ENCODE results near the gene GRPEL1. TPM values are rescaled to one million over a fixed set of nuclear protein-coding genes. Genes with fewer than 3 reads are reported as not detected.
A peak's percentile ranks its signal among the peaks of the same experiment; 100 is the strongest.

Gene GRPEL1
- total and polyA plus RNA-seq, 2 of the 13 experiments (the other 11 are each of a cell fraction or from before 2014, with no cell fraction given), result 32.3 to 141 TPM

DNA sequence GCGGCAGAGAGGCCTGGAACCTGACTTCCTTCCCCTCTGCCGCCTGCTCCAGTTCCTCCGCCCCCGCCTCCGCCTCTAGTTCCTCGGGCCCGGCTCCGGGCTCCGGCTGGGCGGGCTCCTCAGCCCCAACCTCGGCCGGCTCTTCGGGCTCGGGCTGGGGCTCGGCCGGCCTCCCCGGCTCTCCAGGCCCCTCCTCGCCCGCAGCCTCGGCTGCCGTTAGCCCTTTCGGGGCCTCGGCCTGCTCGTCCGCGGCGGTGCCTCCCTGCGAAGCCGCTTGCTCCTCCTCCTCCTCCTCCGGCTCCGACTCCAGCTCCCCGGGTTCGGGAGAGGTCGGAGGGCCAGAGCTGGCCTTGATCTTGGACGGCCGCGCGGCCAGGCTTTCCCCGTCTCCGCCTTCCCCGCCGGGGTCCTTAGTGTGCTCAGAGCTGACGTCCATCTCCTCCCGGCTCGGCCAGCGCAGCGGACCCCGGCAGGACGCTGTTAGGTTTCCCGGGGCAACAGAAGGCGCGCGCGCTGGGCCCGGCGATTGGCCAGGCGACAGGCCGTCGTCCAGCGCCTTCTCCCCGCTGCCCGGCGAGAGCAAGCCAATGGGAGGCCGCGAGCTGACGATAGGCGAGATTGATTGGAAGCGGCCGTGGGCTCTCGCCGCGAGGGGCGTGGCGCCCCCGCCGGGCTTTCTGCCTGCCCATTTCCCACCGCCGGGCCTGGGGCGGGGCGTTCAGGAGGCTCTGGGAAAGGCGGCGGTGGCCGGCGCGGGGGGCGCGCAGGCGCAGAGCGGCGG is 25.2 kb downstream of the GRPEL1 start (continued):
- no peak; the same call in 1 of the 2 replicates for TF ChIP-seq AHR (CRISPR knock-in tag; IDR thresholded peaks at IDR 0.05)
- 0 out of 2 replicates have a peak, but pooled peaks have one; percentile 8 for TF ChIP-seq ZMAT3 (CRISPR knock-in tag; conservative IDR thresholded peaks at IDR 0.05)
- TF ChIP-seq, protein P1, sequence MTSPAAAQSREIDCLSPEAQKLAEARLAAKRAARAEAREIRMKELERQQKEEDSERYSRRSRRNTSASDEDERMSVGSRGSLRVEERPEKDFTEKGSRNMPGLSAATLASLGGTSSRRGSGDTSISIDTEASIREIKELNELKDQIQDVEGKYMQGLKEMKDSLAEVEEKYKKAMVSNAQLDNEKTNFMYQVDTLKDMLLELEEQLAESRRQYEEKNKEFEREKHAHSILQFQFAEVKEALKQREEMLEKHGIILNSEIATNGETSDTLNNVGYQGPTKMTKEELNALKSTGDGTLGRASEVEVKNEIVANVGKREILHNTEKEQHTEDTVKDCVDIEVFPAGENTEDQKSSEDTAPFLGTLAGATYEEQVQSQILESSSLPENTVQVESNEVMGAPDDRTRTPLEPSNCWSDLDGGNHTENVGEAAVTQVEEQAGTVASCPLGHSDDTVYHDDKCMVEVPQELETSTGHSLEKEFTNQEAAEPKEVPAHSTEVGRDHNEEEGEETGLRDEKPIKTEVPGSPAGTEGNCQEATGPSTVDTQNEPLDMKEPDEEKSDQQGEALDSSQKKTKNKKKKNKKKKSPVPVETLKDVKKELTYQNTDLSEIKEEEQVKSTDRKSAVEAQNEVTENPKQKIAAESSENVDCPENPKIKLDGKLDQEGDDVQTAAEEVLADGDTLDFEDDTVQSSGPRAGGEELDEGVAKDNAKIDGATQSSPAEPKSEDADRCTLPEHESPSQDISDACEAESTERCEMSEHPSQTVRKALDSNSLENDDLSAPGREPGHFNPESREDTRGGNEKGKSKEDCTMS (CRISPR knock-in tag; conservative IDR thresholded peaks at IDR 0.05), result no peak
- TF ChIP-seq KLF13 (CRISPR knock-in tag; IDR thresholded peaks at IDR 0.05), result no peak
- no peak for TF ChIP-seq FOXO1 (CRISPR knock-in tag; IDR thresholded peaks at IDR 0.05)
- TF ChIP-seq ZNF790 (CRISPR knock-in tag; IDR thresholded peaks at IDR 0.05; ENCODE audit: borderline replicate concordance), result no peak
- TF ChIP-seq NBN (conservative IDR thresholded peaks at IDR 0.05), result no peak
- no peak for TF ChIP-seq HOXD1 (CRISPR knock-in tag; IDR thresholded peaks at IDR 0.05)
- TF ChIP-seq ZBTB20 (CRISPR knock-in tag; IDR thresholded peaks at IDR 0.05; ENCODE audit: borderline replicate concordance, low read depth), result no peak
- TF ChIP-seq, protein P2, sequence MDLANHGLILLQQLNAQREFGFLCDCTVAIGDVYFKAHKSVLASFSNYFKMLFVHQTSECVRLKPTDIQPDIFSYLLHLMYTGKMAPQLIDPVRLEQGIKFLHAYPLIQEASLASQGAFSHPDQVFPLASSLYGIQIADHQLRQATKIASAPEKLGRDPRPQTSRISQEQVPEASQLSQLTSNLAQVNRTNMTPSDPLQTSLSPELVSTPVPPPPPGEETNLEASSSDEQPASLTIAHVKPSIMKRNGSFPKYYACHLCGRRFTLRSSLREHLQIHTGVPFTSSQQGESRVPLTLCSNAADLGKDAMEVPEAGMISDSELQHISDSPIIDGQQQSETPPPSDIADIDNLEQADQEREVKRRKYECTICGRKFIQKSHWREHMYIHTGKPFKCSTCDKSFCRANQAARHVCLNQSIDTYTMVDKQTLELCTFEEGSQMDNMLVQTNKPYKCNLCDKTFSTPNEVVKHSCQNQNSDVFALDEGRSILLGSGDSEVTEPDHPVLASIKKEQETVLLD (CRISPR knock-in tag; IDR thresholded peaks at IDR 0.05; ENCODE audit: low read depth), result no peak
- no peak for TF ChIP-seq NFKBIZ (CRISPR knock-in tag; IDR thresholded peaks at IDR 0.05)
- TF ChIP-seq SMAD9 (CRISPR knock-in tag; IDR thresholded peaks at IDR 0.05), result no peak
- no peak for TF ChIP-seq USF2 (IDR thresholded peaks at IDR 0.05; ENCODE audit: low read depth, low read length)
- TF ChIP-seq USF2 (CRISPR knock-in tag; IDR thresholded peaks at IDR 0.05; ENCODE audit: borderline replicate concordance), result no peak; the same call in 1 of the 2 replicates
- no peak for TF ChIP-seq MBD4 (IDR thresholded peaks at IDR 0.05; ENCODE audit: borderline replicate concordance, low read length)
- no peak for TF ChIP-seq JARID2 (CRISPR knock-in tag; IDR thresholded peaks at IDR 0.05; ENCODE audit: insufficient replicate concordance)
- no peak for TF ChIP-seq MXD1 (CRISPR knock-in tag; IDR thresholded peaks at IDR 0.05)
- TF ChIP-seq, protein P3, sequence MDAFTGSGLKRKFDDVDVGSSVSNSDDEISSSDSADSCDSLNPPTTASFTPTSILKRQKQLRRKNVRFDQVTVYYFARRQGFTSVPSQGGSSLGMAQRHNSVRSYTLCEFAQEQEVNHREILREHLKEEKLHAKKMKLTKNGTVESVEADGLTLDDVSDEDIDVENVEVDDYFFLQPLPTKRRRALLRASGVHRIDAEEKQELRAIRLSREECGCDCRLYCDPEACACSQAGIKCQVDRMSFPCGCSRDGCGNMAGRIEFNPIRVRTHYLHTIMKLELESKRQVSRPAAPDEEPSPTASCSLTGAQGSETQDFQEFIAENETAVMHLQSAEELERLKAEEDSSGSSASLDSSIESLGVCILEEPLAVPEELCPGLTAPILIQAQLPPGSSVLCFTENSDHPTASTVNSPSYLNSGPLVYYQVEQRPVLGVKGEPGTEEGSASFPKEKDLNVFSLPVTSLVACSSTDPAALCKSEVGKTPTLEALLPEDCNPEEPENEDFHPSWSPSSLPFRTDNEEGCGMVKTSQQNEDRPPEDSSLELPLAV (CRISPR knock-in tag; conservative IDR thresholded peaks at IDR 0.05; ENCODE audit: low read depth), result no peak
- TF ChIP-seq TEAD2 (CRISPR knock-in tag; IDR thresholded peaks at IDR 0.05), result no peak
- TF ChIP-seq ATF5 (CRISPR knock-in tag; IDR thresholded peaks at IDR 0.05; ENCODE audit: low read depth), result no peak
- no peak for TF ChIP-seq NR2F1 (CRISPR knock-in tag; IDR thresholded peaks at IDR 0.05)

All from HepG2 (cell line).